ENCODE measurements around the gene CCDC170. TPM values are rescaled to one million over a fixed set of nuclear protein-coding genes. Genes with fewer than 3 reads are reported as not detected.

The CCDC170 gene
- total and polyA plus RNA-seq, 5 experiments from 2014 or later = 0.09 TPM; not detected in 4

DNA sequence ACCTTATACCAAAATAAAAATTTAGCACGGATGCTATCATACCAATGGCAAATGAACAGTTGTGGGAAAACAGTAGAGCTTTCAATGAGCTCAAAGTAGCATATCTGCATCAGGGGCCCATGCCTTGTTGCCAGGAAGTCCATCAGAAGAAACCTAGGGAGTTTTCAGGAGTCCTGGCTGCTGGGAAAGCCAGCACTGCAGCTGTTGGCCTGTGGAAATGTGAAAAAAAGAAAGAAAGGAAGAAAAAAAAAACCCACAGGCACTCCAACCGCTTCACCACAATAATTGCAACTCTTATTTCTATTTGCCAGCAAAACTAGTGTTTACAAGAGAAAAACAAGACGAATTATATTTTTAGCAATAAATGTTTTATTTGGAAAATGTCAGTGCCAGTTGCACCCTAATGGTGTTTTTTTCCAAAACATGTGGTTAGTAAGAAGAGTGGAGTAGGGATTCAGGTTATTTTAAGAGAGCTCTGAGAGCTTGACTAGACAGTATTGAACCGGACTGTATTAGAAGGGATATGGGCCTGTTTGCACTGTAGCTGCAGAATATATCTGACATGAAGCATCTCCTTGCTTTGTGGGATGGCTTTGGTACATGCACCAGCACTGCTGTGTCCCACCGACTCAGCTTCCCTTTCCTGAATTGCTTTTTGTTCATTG, 137.3 kb downstream of the CCDC170 start:
- Mint-ChIP-seq H3K36me3 (no peaks in the 10 kb centered on the region), H3K27me3 (peaks cover 1 to 15% (median 2%) of the 10 kb centered on the region in 5 donors), H3K4me3 (no peak overlapping the region), H3K4me1 (no peaks in the 10 kb centered on the region), H3K27ac (no peak overlapping the region), H3K9me3 (no peaks in the 10 kb centered on the region)
- DNase-seq (no peak), ATAC-seq (no peak)
- POLR2A ChIA-PET = no interaction called here

GRCh38 chr6:151632415-151632987, 138.7 kb downstream of the CCDC170 start:
- no peak overlapping the region for H3K4me3 Mint-ChIP-seq
- H3K36me3 Mint-ChIP-seq = no peaks in the 10 kb centered on the region
- POLR2A ChIA-PET = no interaction called here
- no peaks in the 10 kb centered on the region for H3K9me3 Mint-ChIP-seq
- no peaks in the 10 kb centered on the region for H3K4me1 Mint-ChIP-seq
- ATAC-seq (no peak), DNase-seq (no peak)
- H3K27ac Mint-ChIP-seq = no peak overlapping the region
- peaks cover 0 to 19% (median 2%) of the 10 kb centered on the region in 5 donors for H3K27me3 Mint-ChIP-seq

DNA sequence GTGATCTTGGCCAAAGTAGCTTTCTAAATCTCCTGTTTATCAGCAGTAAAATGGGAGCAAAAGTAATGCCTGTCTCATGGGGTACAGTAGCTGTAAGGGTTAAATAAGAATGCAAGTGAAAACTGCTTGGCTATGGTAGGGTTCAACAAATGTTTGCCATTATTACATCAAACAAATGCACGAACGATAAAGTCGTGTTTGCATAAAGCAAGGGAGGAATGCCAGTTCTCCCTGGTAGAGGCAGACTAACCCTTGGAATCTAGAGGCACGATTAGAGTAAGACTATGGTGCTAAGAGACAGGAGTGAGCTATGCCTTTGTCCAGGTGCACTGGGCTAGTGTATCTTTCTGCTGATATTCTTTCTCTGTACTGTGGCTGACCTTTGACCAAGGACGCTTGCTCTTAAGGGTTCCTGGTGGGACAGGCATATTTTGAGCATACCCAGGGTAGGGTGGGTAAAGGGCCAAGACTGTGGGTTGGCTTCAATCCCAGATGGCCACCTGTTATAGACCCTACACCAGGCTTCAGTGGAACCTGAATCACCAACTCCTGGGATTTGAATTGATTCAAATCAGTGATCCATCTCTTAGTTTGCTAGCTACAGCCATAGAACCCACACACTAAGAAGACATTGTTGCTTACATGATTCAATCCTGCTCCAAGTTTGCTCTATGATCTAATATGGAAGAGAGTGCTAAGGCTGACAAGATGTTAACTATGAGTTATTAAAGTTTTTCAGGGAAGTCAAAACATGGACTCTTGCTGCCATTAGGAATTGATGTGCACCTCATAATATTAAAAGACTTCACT, 139.9 kb downstream of the CCDC170 start:
- peaks cover 0 to 19% (median 2%) of the 10 kb centered on the region in 5 donors for H3K27me3 Mint-ChIP-seq
- ATAC-seq (no peak), DNase-seq (no peak)
- H3K4me1 Mint-ChIP-seq = no peaks in the 10 kb centered on the region
- POLR2A ChIA-PET = no interaction called here
- no peak overlapping the region for H3K4me3 Mint-ChIP-seq
- no peaks in the 10 kb centered on the region for H3K36me3 Mint-ChIP-seq
- no peak overlapping the region for H3K27ac Mint-ChIP-seq
- peaks cover 0 to 8% (median 0%) of the 10 kb centered on the region in 9 donors for H3K9me3 Mint-ChIP-seq

DNA sequence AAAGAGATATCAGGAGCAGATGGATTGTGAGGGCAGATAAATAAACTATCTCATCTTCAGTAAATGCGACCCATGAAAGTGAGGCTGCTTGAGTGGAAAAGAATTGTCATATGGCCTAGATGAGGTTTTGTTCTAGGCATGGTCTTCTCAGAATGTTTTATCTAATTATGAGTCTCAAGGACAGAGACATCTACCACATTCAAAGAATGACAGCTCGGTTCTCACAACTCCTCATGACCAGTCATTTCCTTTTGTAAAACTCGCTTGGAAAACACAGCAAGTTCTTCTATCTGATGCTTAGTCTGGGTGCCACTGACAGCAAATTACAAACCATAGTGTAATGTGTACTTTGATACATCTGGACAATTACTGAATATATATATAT, 140.5 kb downstream of the CCDC170 start:
- no peak for ATAC-seq
- H3K27ac Mint-ChIP-seq = no peak overlapping the region
- POLR2A ChIA-PET = no interaction called here
- no peaks in the 10 kb centered on the region for H3K4me1 Mint-ChIP-seq
- H3K27me3 Mint-ChIP-seq = peaks cover 0 to 19% (median 2%) of the 10 kb centered on the region in 5 donors
- no peak for DNase-seq
- no peaks in the 10 kb centered on the region for H3K36me3 Mint-ChIP-seq
- H3K9me3 Mint-ChIP-seq = peaks cover 0 to 8% (median 0%) of the 10 kb centered on the region in 9 donors
- H3K4me3 Mint-ChIP-seq = no peak overlapping the region

GRCh38 chr6:151635741-151636140, 141.9 kb downstream of the CCDC170 start:
- POLR2A ChIA-PET = no interaction called here
- no peaks in the 10 kb centered on the region for H3K36me3 Mint-ChIP-seq
- H3K4me3 Mint-ChIP-seq = no peak overlapping the region
- H3K9me3 Mint-ChIP-seq = peaks cover 0 to 19% (median 4%) of the 10 kb centered on the region in 9 donors
- H3K27me3 Mint-ChIP-seq = peaks cover 0 to 15% (median 2%) of the 10 kb centered on the region in 5 donors
- no peak for DNase-seq
- no peaks in the 10 kb centered on the region for H3K4me1 Mint-ChIP-seq
- H3K27ac Mint-ChIP-seq = no peak overlapping the region
- ATAC-seq = no peak

- Mint-ChIP-seq H3K4me1 (no peaks in the 10 kb centered on the region), H3K4me3 (no peak overlapping the region), H3K9me3 (peaks cover 0 to 23% (median 6%) of the 10 kb centered on the region in 9 donors), H3K27ac (no peak overlapping the region), H3K27me3 (peaks cover 0 to 12% (median 4%) of the 10 kb centered on the region in 5 donors), H3K36me3 (no peaks in the 10 kb centered on the region)
- ATAC-seq (no peak), DNase-seq (no peak)
- POLR2A ChIA-PET = no interaction called here
These were observed 144.0 kb downstream of the CCDC170 start for GRCh38 chr6:151637814-151638213.

DNA sequence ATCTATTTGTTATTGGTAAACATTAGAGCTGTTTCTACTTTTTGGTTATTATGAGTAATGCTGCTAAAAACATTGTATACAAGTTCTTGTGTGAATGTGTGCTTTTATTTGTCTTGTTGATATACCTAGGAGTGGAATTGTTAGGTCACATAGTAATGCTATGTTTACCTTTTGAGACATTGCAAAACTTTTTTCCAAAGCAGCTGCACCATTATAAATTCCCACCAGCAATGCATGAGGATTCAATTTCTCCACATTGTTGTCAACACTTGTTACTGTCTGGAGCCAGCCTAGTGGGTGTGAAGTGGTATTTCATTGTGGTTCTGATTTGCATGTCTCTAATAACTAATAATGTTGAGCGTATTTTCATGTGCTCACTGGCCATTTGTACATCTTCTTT, 145.9 kb downstream of the CCDC170 start:
- no peak overlapping the region for H3K4me3 Mint-ChIP-seq
- H3K9me3 Mint-ChIP-seq = peaks cover 0 to 23% (median 7%) of the 10 kb centered on the region in 9 donors
- H3K4me1 Mint-ChIP-seq = no peaks in the 10 kb centered on the region
- POLR2A ChIA-PET = no interaction called here
- H3K27me3 Mint-ChIP-seq = peaks cover 2 to 17% (median 4%) of the 10 kb centered on the region in 5 donors
- no peaks in the 10 kb centered on the region for H3K36me3 Mint-ChIP-seq
- DNase-seq = no peak
- ATAC-seq = no peak
- H3K27ac Mint-ChIP-seq = no peak overlapping the region

- no peak for ATAC-seq
- POLR2A ChIA-PET = no interaction called here
- no peaks in the 10 kb centered on the region for H3K4me1 Mint-ChIP-seq
- H3K4me3 Mint-ChIP-seq = no peak overlapping the region
- peaks cover 0 to 23% (median 7%) of the 10 kb centered on the region in 9 donors for H3K9me3 Mint-ChIP-seq
- no peak overlapping the region for H3K27ac Mint-ChIP-seq
- H3K27me3 Mint-ChIP-seq = peaks cover 6 to 22% (median 8%) of the 10 kb centered on the region in 5 donors
- DNase-seq = no peak
- no peaks in the 10 kb centered on the region for H3K36me3 Mint-ChIP-seq
These were observed 147.2 kb downstream of the CCDC170 start for GRCh38 chr6:151641028-151641427.

DNA sequence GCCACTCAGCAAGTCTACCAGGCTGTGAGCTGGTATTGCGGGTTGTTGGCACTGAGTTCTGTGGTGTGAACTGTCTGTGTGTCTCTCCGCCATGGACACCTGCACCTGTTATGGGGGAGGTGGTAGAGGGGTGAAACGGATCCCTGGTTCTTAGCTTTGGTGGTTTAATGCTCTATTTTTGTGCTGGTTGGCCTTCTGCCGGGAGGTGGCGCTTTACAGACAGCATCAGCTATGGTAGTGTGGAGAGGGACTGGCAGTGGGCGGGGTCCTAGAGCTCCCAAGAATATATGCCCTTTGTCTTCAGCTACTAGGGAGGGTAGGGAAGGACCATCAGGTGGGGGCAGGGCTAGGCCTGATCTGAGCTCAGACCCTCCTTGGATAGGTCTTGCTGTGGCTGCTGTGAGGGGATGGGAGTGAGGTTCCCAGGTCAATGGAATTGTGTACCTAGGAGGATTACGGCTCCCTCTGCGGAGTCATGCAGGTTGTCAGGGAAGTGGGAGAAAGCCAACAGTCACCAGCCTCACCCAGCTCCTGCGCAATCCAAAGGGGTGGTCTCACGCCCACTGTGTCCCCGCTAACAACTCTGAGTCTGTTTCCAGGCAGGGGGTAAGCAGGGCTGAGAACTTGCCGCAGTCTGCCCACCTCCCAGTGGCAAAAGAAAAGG, 154.3 kb downstream of the CCDC170 start:
- ATAC-seq = no peak
- Mint-ChIP-seq H3K27me3 (peaks cover 14 to 53% (median 21%) of the 10 kb centered on the region in 5 donors), H3K4me1 (no peaks in the 10 kb centered on the region), H3K4me3 (no peak overlapping the region), H3K36me3 (no peaks in the 10 kb centered on the region), H3K9me3 (peaks cover 0 to 6% (median 0%) of the 10 kb centered on the region in 9 donors), H3K27ac (no peak overlapping the region)
- POLR2A ChIA-PET = no interaction called here
- DNase-seq = peak in 1 of 10 donors; percentile 1

DNA sequence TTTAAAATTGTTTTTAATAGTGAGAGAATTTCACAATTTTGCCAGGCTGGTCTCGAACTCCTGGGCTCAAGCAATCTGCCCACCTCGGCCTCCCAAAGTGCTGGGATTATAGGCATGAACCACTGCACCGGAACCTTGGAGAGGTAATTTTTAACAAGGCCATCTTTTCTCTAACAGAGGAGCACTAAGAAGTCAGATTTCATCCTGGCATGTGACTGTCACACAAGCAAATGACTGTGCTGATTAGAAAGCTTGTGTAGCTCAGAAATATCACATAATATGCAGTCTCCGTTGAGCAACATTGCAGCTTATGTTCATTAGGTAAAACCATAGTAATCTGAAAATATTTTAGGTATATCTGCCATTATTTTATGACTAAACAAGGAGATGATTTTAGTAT, 156.0 kb downstream of the CCDC170 start:
- ATAC-seq (no peak), DNase-seq (no peak)
- Mint-ChIP-seq H3K9me3 (peaks cover 0 to 10% (median 8%) of the 10 kb centered on the region in 9 donors), H3K36me3 (peaks cover 0 to 7% (median 0%) of the 10 kb centered on the region in 3 donors), H3K27ac (no peak overlapping the region), H3K27me3 (peaks cover 14 to 55% (median 21%) of the 10 kb centered on the region in 5 donors), H3K4me1 (no peaks in the 10 kb centered on the region), H3K4me3 (no peak overlapping the region)
- POLR2A ChIA-PET = no interaction called here

DNA sequence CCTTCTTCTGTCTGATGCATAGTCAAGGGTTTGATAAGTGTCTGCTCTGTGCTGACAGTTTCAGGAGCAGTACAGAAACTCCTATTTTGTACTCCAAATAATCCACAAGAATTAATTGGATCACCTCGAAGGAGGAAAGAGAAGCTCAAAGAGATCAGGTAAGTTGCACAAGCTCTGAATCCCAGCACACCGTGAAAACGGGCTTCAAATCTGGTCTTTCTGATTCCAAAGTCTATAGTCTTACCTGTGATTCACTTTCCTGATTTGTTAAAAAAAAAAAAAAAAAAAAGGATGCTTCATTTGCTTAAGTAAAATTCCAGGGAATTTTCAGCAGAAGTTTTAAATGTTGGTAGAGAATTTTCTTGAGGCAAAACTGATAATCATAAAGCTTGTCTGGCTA, 157.8 kb downstream of the CCDC170 start:
- H3K27ac Mint-ChIP-seq = no peak overlapping the region
- peaks cover 0 to 16% (median 0%) of the 10 kb centered on the region in 3 donors for H3K36me3 Mint-ChIP-seq
- no peak for ATAC-seq
- peaks cover 8 to 37% (median 16%) of the 10 kb centered on the region in 5 donors for H3K27me3 Mint-ChIP-seq
- H3K4me1 Mint-ChIP-seq = no peaks in the 10 kb centered on the region
- POLR2A ChIA-PET = no interaction called here
- no peak overlapping the region for H3K4me3 Mint-ChIP-seq
- DNase-seq = no peak
- H3K9me3 Mint-ChIP-seq = peaks cover 3 to 26% (median 13%) of the 10 kb centered on the region in 9 donors

DNA sequence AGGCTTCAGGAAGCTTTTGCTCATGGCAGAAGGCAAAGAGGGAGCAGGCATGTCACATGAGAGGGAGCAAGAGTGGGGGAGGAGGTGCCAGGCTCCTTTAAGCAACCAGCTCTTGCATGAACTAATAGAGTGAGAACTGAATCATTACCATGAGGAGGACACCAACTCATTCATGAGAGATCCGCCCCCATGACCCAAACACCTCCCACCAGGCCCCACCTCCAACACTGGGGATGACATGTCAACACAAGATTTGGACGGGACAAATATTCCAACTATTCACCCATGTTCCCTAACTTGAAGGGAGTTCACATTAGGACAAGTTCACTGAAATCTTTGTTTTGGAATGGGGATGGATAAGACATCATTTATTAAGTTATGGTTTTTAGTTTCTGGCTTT, 158.5 kb downstream of the CCDC170 start:
- Mint-ChIP-seq H3K4me3 (no peak overlapping the region), H3K27ac (no peak overlapping the region), H3K36me3 (peaks cover 0 to 16% (median 0%) of the 10 kb centered on the region in 3 donors), H3K4me1 (no peaks in the 10 kb centered on the region), H3K9me3 (peaks cover 3 to 29% (median 13%) of the 10 kb centered on the region in 9 donors), H3K27me3 (peaks cover 8 to 37% (median 14%) of the 10 kb centered on the region in 5 donors)
- POLR2A ChIA-PET = no interaction called here
- no peak for DNase-seq
- no peak for ATAC-seq
